Lung (tissue), 12 donors: Measurements from ENCODE around the gene ALG8. TPM values are rescaled to one million over a fixed set of nuclear protein-coding genes. Genes with fewer than 3 reads are reported as not detected.

Source experiments
- ATAC-seq: fragments of 200-7000 bp; cut with Tn5 transposase; one replicate; pipeline ENCODE4 v1.9.1; 2020; ENCODE audit warnings: moderate number of reproducible peaks; ENCODE audit not compliant: insufficient read depth, low FRiP score
- DNase-seq, 3 donors: peaks; one replicate each; pipeline ENCODE4 v3.0.0-alpha.2; 2013 to 2017
- H3K27ac ChIP-seq, 2 donors: one replicate each; pipeline ENCODE4 v1.5.1; 2013; ENCODE audit warnings: mild to moderate bottlenecking in 2 of 2, moderate library complexity in 2 of 2, control low read depth in 1 of 2, inconsistent platforms in 1 of 2, low read depth in 1 of 2, low read length in 1 of 2
- H3K27me3 ChIP-seq, 3 donors: one replicate each; pipeline ENCODE4 v1.5.1; 2013; ENCODE audit warnings: low read length in 2 of 3; ENCODE audit not compliant: control insufficient read depth in 3 of 3, insufficient read depth in 3 of 3
- H3K36me3 ChIP-seq, 4 donors: one replicate each; pipeline ENCODE4 v1.5.1; 2013; ENCODE audit warnings: low read length in 4 of 4, mild to moderate bottlenecking in 1 of 4, moderate library complexity in 1 of 4; ENCODE audit not compliant: control insufficient read depth in 4 of 4, insufficient read depth in 4 of 4
- H3K4me1 ChIP-seq, 5 donors: one replicate each; pipeline ENCODE4 v1.5.1; 2013; ENCODE audit warnings: low read length in 5 of 5, mild to moderate bottlenecking in 2 of 5, moderate library complexity in 1 of 5; ENCODE audit not compliant: control insufficient read depth in 5 of 5, insufficient read depth in 5 of 5
- H3K4me3 ChIP-seq: one replicate; pipeline ENCODE4 v1.5.1; 2013; ENCODE audit warnings: mild to moderate bottlenecking, control low read depth, moderate library complexity
- H3K9ac ChIP-seq, 2 donors: one replicate each; pipeline ENCODE4 v1.5.1; 2013; ENCODE audit warnings: low read length in 2 of 2, control low read depth in 1 of 2; ENCODE audit not compliant: insufficient read depth in 1 of 2
- H3K9me3 ChIP-seq, 4 donors: one replicate each; pipeline ENCODE4 v1.5.1; 2013; ENCODE audit warnings: low read length in 3 of 4, mild to moderate bottlenecking in 1 of 4, moderate library complexity in 1 of 4; ENCODE audit not compliant: control insufficient read depth in 4 of 4, insufficient read depth in 3 of 4
- CTCF ChIP-seq: IDR thresholded peaks from 2 replicates; pipeline ENCODE4 v1.5.1; 2012; ENCODE audit warnings: mild to moderate bottlenecking; ENCODE audit errors: control extremely low read depth, extremely low read depth
- WGBS, 2 donors: extraction: QIAGEN DNeasy Blood & Tissue Kit; methylation state at CpG; one replicate each; pipeline ENCODE4 v1.1.7; 2013; 5-methylcytosine and 5-hydroxymethylcytosine counted together
- polyA plus RNA-seq, 2 donors: library from polyadenylated mRNA; stranded (reverse); fragments of 200-250 nt; gene quantifications; one replicate each; pipeline ENCODE4 v1.2.1, GENCODE V29; 2013
- total RNA-seq, 2 donors: library from RNA; depleted of rRNA in 1 of 2; stranded (reverse); fragments of >200 nt in 1 of 2; gene quantifications; one replicate each; pipeline ENCODE4 v1.2.1, GENCODE V29; 2014 to 2021
- donor health status: control.
- donor health status: control.
- donor health status: Bipolar disorder and iron deficiency.
- donor health status: healthy.
- donor health status: DM: yes; HTN: yes; CAD: no.

Gene ALG8
- total and polyA plus RNA-seq, 4 donors, result 25.1 to 62.8 (median 35.5) TPM

- ATAC-seq (no peak), DNase-seq (no peak)
- Histone ChIP-seq H3K36me3 (peaks cover 15 to 30% (median 20%) of the 10 kb centered on the region in 4 donors), H3K9me3 (peaks cover 0 to 2% (median 0%) of the 10 kb centered on the region in 4 donors), H3K27me3 (no peaks in the 10 kb centered on the region), H3K4me1 (peaks cover 1 to 28% (median 8%) of the 10 kb centered on the region in 5 donors), H3K27ac (no peak overlapping the region), H3K9ac (no peak overlapping the region), H3K4me3 (no peak overlapping the region)
- 95 to 96% methylated on average over 4 of the region's 4 CpGs for WGBS, 2 donors
- TF ChIP-seq CTCF, result no peak
Measured at GRCh38 chr11:78067704-78068103, 71.7 kb downstream of the ALG8 start.

GRCh38 chr11:78066471-78066870, 73.0 kb downstream of the ALG8 start:
- no peak overlapping the region for H3K4me3 ChIP-seq
- ATAC-seq (no peak), DNase-seq (no peak)
- peaks cover 0 to 28% (median 8%) of the 10 kb centered on the region in 5 donors for H3K4me1 ChIP-seq
- 43 to 69% methylated on average over 2 of the region's 2 CpGs for WGBS, 2 donors
- no peaks in the 10 kb centered on the region for H3K27me3 ChIP-seq
- peaks cover 11 to 21% (median 13%) of the 10 kb centered on the region in 4 donors for H3K36me3 ChIP-seq
- no peak overlapping the region for H3K27ac ChIP-seq
- TF ChIP-seq CTCF, result no peak
- no peak overlapping the region for H3K9ac ChIP-seq
- peaks cover 0 to 2% (median 0%) of the 10 kb centered on the region in 4 donors for H3K9me3 ChIP-seq

DNA sequence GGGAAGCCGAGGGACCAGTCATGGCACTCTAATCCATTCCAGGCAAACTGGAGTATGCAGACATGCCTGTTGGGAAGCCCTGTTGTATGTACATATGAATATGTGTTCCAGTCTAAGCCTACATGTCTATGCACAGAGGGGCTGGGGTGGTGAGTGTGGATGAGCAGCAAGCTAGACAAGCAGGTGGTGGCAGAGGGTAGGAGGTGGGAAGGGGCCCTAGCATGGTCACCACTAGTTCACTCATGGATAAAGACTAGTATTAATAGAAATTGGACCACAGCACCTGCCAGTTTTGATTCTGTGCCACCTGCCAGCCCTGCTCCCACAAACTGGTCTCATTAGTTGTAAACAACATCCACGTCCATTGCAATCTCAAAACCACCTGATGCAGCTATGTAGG, 74.2 kb downstream of the ALG8 start:
- H3K27me3 ChIP-seq, result no peaks in the 10 kb centered on the region
- peaks cover 0 to 2% (median 0%) of the 10 kb centered on the region in 4 donors for H3K9me3 ChIP-seq
- H3K36me3 ChIP-seq, result peaks cover 6 to 13% (median 8%) of the 10 kb centered on the region in 4 donors
- peaks cover 0 to 20% (median 9%) of the 10 kb centered on the region in 5 donors for H3K4me1 ChIP-seq
- no peak overlapping the region for H3K27ac ChIP-seq
- DNase-seq, result no peak
- WGBS, 2 donors, result 90 to 98% methylated on average over 2 of the region's 2 CpGs
- no peak overlapping the region for H3K4me3 ChIP-seq
- no peak overlapping the region for H3K9ac ChIP-seq
- ATAC-seq, result no peak
- no peak for TF ChIP-seq CTCF
